Mucosa of rectum (tissue), 2 donors: ENCODE results near the gene ZPR1.

Experiments used
- H3K27ac ChIP-seq, 2 donors: one replicate each; pipeline ENCODE4 v1.7.0; 2013; ENCODE audit warnings: inconsistent platforms in 2 of 2, low read depth in 2 of 2, low read length in 2 of 2
- H3K27me3 ChIP-seq, 2 donors: one replicate each; pipeline ENCODE4 v1.7.0; 2013; ENCODE audit warnings: low read length in 2 of 2; ENCODE audit not compliant: control insufficient read depth in 2 of 2, insufficient read depth in 2 of 2
- H3K36me3 ChIP-seq, 2 donors: one replicate each; pipeline ENCODE4 v1.7.0; 2013; ENCODE audit warnings: low read length in 2 of 2; ENCODE audit not compliant: control insufficient read depth in 2 of 2, insufficient read depth in 2 of 2
- H3K4me1 ChIP-seq, 2 donors: one replicate each; pipeline ENCODE4 v1.7.0; 2013; ENCODE audit warnings: low read length in 2 of 2, mild to moderate bottlenecking in 1 of 2; ENCODE audit not compliant: control insufficient read depth in 2 of 2, insufficient read depth in 2 of 2
- H3K4me3 ChIP-seq, 2 donors: one replicate each; pipeline ENCODE4 v1.7.0; 2013; ENCODE audit warnings: low read length in 2 of 2
- H3K9ac ChIP-seq, 2 donors: one replicate each; pipeline ENCODE4 v1.7.0; 2013; ENCODE audit warnings: low read length in 2 of 2, low read depth in 1 of 2, mild to moderate bottlenecking in 1 of 2
- H3K9me3 ChIP-seq, 2 donors: one replicate each; pipeline ENCODE4 v1.7.0; 2013; ENCODE audit warnings: low read length in 2 of 2; ENCODE audit not compliant: control insufficient read depth in 2 of 2
- donor health status: healthy.
- donor health status: Normal muscosa, but diverticular disease.

The ZPR1 gene

GRCh38 chr11:116823031-116823843, 35.4 kb upstream of the ZPR1 start, which contains the start of gene APOA4:
Gene APOA4, minus strand, starts transcription at chr11:116823304. Its CDS starts 113 bp downstream, at chr11:116823191.
- no peaks in the 10 kb centered on the region for H3K27me3 ChIP-seq
- no peaks in the 10 kb centered on the region for H3K4me1 ChIP-seq
- no peak within 1 kb of the TSS for H3K4me3 ChIP-seq
- no peak within 1 kb of the TSS for H3K27ac ChIP-seq
- no peak within 1 kb of the TSS for H3K9ac ChIP-seq
- H3K36me3 ChIP-seq = no peaks in the 10 kb centered on the region
- no peaks in the 10 kb centered on the region for H3K9me3 ChIP-seq

GRCh38 chr11:116822575-116822974, 34.8 kb upstream of the ZPR1 start:
- Histone ChIP-seq H3K36me3 (no peaks in the 10 kb centered on the region), H3K9me3 (no peaks in the 10 kb centered on the region), H3K4me3 (no peak overlapping the region), H3K27me3 (no peaks in the 10 kb centered on the region), H3K4me1 (no peaks in the 10 kb centered on the region), H3K9ac (no peak overlapping the region), H3K27ac (no peak overlapping the region)

GRCh38 chr11:116821050-116821918, 33.5 kb upstream of the ZPR1 start:
- Histone ChIP-seq H3K36me3 (no peaks in the 10 kb centered on the region), H3K27me3 (no peaks in the 10 kb centered on the region), H3K9me3 (no peaks in the 10 kb centered on the region), H3K27ac (no peak overlapping the region), H3K4me3 (no peak overlapping the region), H3K4me1 (no peaks in the 10 kb centered on the region), H3K9ac (no peak overlapping the region)

GRCh38 chr11:116819049-116819448, 31.2 kb upstream of the ZPR1 start:
- Histone ChIP-seq H3K4me3 (no peak overlapping the region), H3K9ac (no peak overlapping the region), H3K4me1 (no peaks in the 10 kb centered on the region), H3K9me3 (no peaks in the 10 kb centered on the region), H3K27me3 (no peaks in the 10 kb centered on the region), H3K36me3 (no peaks in the 10 kb centered on the region), H3K27ac (no peak overlapping the region)

- Histone ChIP-seq H3K4me3 (no peak overlapping the region), H3K27ac (no peak overlapping the region), H3K9ac (no peak overlapping the region), H3K27me3 (no peaks in the 10 kb centered on the region), H3K36me3 (no peaks in the 10 kb centered on the region), H3K4me1 (no peaks in the 10 kb centered on the region), H3K9me3 (no peaks in the 10 kb centered on the region)
These were observed 26.7 kb upstream of the ZPR1 start for GRCh38 chr11:116814502-116814901.

GRCh38 chr11:116813781-116814471, 26.1 kb upstream of the ZPR1 start:
- no peak overlapping the region for H3K9ac ChIP-seq
- no peaks in the 10 kb centered on the region for H3K9me3 ChIP-seq
- no peak overlapping the region for H3K27ac ChIP-seq
- H3K4me1 ChIP-seq = no peaks in the 10 kb centered on the region
- no peaks in the 10 kb centered on the region for H3K36me3 ChIP-seq
- no peaks in the 10 kb centered on the region for H3K27me3 ChIP-seq
- no peak overlapping the region for H3K4me3 ChIP-seq

- Histone ChIP-seq H3K27me3 (no peaks in the 10 kb centered on the region), H3K9ac (no peak overlapping the region), H3K9me3 (no peaks in the 10 kb centered on the region), H3K36me3 (no peaks in the 10 kb centered on the region), H3K27ac (no peak overlapping the region), H3K4me1 (peaks cover 0 to 5% of the 10 kb centered on the region in 2 donors), H3K4me3 (no peak overlapping the region)
These were observed 25.3 kb upstream of the ZPR1 start for GRCh38 chr11:116813170-116813569.

GRCh38 chr11:116812109-116812508, 24.3 kb upstream of the ZPR1 start:
- Histone ChIP-seq H3K4me3 (no peak overlapping the region), H3K27me3 (no peaks in the 10 kb centered on the region), H3K4me1 (peaks cover 0 to 5% of the 10 kb centered on the region in 2 donors), H3K9ac (no peak overlapping the region), H3K36me3 (no peaks in the 10 kb centered on the region), H3K9me3 (no peaks in the 10 kb centered on the region), H3K27ac (no peak overlapping the region)

GRCh38 chr11:116811194-116811593, 23.4 kb upstream of the ZPR1 start:
- Histone ChIP-seq H3K9me3 (no peaks in the 10 kb centered on the region), H3K4me3 (no peak overlapping the region), H3K9ac (no peak overlapping the region), H3K27me3 (no peaks in the 10 kb centered on the region), H3K4me1 (peaks cover 0 to 5% of the 10 kb centered on the region in 2 donors), H3K36me3 (no peaks in the 10 kb centered on the region), H3K27ac (no peak overlapping the region)
